ENCODE data around the gene DCDC2C.

DNA sequence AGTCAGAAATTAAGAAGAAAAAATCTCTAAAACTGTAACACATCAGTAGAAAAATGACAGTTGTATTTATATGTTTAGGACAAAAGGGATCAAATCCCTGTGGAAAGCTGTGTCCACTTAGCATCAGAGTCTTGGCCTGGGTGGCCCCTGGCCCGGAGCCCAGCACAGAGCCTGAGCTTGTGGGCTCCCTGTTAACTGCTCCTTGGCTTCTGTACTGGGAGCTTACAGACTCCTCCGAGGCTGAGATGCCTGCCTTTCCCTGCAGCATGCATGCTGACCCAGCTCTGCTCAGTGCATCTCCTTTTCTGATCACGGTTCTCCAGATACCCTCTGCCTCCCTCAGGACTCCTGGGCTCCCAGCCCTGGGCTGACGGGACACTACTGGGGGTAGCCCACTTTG is 98.1 kb downstream of the DCDC2C start:
- no peak for TF ChIP-seq MYC (IDR thresholded peaks at IDR 0.05; ENCODE audit: low read depth, low read length)
- no peak for TF ChIP-seq POLR2A (IDR thresholded peaks at IDR 0.05; ENCODE audit: extremely low read depth, insufficient read length)

Measured in NB4 (cell line).